Stimulated activated CD4-positive, alpha-beta T cell treated with anti-CD3 and anti-CD28 coated beads, Interleukin-2, amount 100 ng/mL, for 48 hours (primary cell): ENCODE data around the gene CBX3.
A peak's percentile ranks its signal among the peaks of the same experiment; 100 is the strongest.
"Not testable (repeated sequence)": the region's sequence is repeated elsewhere in the genome, so short reads cannot be mapped to it uniquely, and the experiment has no call there.

Experiments used
- DNase-seq, 2 donors: peaks; one replicate each; pipeline ENCODE4 v3.0.0-alpha.2; 2020

The CBX3 gene

DNA sequence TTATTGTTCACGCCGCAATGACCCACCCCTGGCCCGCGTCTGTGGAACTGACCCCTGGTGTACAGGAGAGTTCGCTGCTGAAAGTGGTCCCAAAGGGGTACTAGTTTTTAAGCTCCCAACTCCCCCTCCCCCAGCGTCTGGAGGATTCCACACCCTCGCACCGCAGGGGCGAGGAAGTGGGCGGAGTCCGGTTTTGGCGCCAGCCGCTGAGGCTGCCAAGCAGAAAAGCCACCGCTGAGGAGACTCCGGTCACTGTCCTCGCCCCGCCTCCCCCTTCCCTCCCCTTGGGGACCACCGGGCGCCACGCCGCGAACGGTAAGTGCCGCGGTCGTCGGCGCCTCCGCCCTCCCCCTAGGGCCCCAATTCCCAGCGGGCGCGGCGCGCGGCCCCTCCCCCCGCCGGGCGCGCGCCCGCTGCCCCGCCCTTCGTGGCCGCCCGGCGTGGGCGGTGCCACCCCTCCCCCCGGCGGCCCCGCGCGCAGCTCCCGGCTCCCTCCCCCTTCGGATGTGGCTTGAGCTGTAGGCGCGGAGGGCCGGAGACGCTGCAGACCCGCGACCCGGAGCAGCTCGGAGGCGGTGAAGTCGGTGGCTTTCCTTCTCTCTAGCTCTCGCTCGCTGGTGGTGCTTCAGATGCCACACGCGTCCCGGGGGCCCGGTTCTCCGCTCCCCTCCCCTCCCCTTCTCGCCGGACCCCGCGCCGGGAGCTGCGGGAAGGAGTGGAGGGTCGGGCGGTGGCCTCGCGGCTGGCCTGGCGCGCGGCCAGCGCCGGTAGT lies at the start of gene CBX3:
TSS of gene CBX3 (plus strand) at position 499 of the 772 bp plus-strand sequence. CDS start 1,254 bp downstream, outside the sequence.
- DNase-seq, result peak; percentile 83

DNA sequence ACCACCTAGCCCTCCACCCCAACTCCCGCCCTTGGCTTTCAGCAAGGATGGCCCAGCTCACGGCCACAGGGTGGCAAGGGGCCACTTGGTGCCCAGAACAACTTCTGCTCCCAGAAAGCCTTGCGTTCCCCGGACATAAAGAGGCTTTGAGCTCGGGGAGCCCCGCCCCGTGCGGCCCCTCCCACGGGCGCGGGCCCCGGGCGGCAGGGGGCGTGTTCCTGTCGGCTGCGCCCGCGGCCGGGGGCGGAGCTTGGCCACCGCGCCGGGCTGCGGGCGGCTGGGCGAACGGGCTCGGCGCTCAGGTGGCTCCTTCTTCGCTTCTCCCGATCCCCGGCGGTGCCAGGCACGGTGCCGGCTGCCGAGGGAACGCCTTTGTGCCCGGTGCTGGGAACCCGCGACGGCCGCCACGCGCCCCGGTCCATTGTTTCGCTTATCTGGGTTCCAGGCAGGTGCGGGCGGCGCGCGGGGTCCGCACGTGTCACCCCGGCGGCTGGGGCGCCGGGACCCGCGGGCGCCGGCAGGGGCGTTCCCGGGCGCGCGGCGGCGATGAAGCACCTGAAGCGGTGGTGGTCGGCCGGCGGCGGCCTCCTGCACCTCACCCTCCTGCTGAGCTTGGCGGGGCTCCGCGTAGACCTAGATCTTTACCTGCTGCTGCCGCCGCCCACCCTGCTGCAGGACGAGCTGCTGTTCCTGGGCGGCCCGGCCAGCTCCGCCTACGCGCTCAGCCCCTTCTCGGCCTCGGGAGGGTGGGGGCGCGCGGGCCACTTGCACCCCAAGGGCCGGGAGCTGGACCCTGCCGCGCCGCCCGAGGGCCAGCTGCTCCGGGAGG lies 49.4 kb upstream of the CBX3 start, which contains the start of gene NFE2L3:
TSS of gene NFE2L3 (plus strand) at position 246 of the 829 bp plus-strand sequence. CDS start at position 547, 301 bp downstream.
- DNase-seq, result peak; percentile 74 to 83

DNA sequence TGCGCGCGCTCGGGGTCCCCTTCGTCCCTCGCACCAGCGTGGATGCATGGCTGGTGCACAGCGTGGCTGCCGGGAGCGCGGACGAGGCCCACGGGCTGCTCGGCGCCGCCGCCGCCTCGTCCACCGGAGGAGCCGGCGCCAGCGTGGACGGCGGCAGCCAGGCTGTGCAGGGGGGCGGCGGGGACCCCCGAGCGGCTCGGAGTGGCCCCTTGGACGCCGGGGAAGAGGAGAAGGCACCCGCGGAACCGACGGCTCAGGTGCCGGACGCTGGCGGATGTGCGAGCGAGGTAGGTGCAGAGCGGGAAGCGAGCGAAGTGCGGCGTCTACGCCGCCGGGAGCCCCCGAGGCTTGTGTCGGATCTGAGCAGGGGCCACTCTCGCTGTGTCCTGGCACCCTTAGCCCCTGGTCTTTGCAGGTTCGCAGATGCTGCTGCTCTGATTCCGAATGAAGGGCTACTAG lies 48.7 kb upstream of the CBX3 start:
- DNase-seq, result peak in 1 of 2 donors; percentile 26

DNA sequence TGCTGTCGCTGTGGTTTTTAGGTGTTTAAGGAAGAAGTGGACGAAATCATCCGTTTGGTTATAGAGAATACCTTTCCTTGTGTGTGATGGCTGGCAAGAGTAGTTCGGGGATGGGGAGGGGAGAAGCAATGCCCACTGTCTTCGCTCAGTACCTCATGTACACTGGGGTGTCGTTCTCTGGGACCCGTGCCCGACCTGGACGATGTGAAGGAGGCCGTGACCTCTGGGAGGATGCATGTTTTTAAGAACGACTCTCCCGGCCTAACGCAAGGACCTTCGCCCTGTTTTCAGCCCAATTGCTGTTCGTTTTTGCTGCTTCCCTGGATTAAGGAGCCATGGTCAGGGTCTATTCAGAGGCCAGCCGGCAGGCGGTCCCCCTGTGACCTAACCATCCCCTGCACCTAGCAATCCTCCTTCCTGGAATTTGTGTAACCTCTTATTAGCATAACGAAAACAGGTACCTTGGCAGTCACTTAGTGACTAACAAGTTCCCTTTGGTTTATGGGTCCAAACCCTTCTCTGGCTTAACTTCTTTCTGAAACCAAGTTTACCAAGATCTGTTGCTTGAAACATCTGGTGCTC lies 48.2 kb upstream of the CBX3 start:
- peak in 1 of 2 donors; percentile 24 for DNase-seq

DNA sequence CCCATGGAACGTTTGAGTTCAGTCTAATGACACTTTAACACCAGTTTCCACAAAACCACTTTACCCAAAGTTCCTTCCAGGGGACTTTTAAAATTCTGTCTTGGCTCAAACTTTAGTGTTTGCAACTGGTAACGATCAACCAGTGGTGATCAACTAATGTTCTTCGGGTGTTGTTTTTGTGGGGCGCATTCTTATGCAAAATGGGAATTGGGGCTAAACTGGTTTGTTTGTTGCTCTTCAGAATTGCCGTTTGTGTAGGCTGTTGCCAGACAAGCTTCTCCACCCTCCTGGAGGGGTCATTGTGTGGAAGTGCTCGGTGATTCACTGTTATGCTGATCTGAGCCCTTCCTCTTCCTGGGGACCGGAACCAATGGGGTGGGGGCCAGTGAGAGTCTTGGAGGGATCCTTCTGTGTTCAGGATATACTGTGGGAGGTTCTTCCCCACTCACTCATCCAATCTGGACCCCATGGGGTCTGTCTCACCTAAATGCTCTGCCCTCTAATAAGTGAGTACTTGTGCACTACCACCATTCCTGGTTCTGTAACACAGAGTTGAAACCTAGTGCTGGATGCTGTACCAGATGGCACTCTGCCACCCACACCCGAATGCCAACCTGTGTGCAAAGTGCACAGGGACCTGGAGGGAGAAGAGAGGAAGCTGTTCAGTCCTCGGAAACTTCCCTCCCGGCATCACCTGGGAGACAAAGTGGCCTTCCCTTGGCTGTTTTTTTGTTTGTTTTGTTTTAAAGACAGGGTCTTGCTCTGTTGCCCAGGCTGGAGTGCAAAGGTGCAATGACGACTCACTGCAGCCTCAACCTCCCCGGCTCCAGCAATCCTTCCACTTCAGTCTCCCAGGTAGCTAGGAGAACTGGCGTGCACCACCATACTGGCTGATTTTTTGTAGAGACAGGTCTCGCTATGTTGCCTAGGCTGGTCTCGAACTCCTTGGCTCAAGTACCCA lies 47.4 kb upstream of the CBX3 start:
- DNase-seq, result no peak

DNA sequence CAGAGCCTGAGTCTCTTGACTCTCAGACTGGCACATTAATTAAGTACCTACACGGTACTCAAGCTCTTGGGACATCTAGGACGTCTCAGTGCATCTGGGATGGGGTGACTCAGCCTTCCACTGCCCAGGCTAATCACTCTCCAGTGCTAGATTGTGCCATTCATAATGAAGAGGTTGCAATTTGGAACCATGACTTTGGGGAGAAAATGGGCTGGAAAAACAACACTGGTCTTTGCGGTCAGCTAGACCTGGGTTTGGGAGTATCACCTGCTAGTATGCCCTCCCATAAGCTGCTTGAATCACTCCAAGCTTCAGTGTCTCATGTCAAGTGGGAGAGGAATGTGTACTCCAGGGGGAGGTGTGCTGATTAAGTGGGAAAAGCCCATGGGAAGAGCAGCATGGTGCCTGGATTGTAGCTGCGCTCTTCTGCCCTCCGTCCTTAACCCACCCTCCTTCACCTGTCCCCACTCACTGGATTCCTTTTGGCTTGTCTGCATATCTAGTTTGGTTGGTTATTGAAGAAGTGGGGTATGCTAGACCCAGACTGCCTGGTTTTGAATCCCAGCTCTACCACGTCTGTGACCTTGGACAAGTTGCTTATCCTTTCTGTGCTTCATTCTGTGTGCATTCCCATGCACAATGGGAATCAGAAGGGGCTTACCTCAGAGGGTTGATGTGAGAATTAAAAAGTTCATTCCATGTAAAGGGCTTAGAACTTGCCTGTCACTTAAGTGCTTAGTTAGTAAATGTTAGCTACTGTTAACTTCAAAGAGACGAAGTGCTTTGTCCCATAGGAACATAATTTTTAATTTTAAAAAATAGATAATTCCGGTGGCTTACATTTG lies 45.8 kb upstream of the CBX3 start:
- DNase-seq, result no peak

DNA sequence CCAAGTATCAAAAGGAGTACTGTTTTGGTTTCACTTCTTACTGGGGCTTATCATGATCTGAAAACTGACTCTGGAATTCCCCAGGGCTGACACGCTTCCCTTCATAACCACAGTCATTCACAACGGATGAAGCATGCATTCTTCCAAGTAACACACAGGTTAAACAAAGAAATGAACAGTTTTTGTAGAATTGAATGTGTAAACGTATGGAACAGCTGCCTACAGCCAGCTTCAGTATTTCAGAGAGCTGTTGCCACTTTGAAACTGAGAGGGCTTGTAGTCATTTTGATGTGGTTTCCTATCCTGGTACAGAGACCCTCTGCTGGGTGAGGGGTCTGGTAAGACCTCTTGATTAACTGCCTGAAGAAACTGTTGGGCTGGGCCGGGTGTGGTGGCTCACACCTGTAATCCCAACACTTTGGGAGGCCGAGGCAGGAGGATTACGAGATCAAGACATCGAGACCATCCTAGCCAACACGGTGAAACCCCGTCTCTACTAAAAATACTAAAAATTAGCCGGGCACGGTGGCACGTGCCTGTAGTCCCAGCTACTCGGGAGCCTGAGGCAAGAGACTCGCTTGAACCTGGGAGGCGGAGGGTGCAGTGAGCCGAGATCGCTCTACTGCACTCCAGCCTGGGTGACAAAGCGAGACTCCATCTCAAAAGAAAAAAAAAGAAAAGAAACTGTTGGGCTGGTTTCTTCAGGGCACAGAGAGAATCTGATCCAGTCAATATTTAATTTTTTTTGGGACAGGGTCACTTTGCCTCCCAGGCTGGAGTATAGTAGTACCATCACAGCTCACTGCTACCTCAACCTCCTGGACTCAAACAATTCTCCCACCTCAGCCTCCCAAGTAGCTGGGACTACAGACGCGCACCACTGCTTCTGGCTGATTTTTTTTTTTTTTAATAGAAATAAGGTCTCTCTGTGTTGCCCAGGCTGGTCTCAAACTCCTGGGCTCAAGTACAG lies 44.8 kb upstream of the CBX3 start:
- peak in 1 of 2 donors; percentile 36 for DNase-seq

DNA sequence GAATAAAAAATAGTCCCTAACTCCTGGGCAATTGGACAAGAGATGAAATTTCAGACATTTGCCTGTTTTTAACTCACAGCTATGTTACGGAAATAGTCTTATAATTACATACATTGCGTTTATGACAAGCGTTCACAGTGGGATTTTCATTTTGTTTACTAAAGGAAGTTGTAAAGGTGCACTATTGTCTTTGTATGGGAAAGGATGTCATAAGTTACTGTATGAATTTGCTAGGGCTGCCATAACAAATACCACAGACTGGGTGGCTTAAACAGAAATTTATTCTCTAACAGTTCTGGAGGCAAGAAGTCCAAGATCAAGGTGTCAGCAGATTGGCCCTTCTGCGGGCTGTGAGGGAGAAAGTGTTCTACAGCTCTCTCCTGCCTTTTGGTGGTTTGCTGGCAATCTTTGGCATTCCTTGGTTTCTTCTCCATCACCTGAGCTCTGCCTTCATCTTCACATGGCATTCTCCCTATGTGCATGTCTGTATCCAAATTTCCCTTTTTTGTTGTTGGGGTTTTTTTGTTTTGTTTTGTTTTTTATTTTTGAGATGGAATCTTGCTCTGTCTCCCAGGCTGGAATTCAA lies 43.9 kb upstream of the CBX3 start:
- DNase-seq, result no peak

DNA sequence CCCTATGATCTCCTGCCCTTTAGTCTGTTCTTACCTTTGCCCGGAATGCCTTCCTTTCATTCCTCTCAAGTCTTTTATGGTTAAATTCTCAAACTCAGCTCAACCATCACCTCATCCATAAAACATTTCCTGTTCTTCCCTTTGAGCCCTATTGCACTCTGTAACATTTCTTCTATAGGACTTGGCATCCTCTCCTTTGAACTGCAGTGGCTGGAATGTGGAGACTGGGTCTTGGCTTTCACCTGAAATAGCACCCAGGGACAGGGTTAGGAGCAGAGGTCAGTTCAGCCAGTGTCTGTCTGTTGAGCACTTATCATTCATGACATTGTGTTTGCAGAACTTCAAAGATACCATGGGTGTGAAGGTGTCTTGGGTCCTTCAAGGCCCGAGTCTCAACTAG lies 42.3 kb upstream of the CBX3 start:
- no peak for DNase-seq

DNA sequence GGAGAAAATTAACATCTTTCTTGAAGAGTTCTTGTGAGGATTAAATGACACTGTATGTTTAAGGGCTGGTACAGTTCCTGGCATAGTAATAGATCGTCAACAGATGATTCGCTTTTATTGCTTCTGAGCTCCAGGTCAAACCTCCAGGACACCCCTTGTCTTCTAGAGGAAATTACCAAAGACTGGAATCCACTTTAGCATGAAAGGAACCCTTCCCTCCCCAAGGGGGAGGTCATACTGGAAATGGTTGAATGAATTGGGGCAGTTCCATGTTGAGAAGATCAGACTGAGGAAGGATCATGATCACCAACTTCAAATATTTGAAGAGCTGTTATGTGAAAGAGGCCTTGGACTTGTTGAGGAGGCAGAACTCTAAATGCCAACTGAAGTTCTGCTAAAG lies 40.6 kb upstream of the CBX3 start:
- no peak for DNase-seq

DNA sequence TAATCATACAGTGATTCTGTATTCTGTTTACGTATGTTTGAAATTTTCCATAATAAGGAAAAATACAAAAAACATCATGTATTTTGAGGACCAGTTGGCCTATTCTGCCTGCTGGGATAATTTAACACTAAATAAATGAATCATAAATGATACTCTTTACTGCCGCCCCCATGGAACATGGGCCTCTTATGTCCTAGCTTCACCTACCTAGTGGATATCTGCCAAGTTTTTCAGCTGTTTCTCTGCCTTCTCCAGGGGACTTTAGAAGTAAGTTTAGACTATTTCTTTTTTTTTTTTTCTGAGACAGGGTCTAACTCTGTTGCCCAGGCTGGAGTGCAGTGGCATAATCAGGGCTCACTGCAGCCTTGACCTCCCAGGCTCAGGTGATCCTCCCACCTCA lies 39.1 kb upstream of the CBX3 start:
- no peak for DNase-seq

DNA sequence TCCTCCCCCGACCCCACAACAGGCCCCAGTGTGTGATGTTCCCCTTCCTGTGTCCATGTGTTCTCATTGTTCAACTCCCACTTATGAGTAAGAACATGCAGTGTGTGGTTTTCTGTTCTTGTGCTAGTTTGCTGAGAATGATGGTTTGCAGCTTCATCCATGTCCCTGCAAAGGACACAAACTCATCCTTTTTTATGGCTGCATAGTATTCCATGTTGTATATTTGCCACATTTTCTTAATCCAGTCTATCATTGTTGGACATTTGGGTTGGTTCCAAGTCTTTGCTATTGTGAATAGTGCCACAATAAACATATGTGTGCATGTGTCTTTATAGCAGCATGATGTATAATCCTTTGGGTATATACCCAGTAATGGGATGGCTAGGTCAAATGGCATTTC lies 37.7 kb upstream of the CBX3 start:
- DNase-seq, result not testable (repeated sequence)

DNA sequence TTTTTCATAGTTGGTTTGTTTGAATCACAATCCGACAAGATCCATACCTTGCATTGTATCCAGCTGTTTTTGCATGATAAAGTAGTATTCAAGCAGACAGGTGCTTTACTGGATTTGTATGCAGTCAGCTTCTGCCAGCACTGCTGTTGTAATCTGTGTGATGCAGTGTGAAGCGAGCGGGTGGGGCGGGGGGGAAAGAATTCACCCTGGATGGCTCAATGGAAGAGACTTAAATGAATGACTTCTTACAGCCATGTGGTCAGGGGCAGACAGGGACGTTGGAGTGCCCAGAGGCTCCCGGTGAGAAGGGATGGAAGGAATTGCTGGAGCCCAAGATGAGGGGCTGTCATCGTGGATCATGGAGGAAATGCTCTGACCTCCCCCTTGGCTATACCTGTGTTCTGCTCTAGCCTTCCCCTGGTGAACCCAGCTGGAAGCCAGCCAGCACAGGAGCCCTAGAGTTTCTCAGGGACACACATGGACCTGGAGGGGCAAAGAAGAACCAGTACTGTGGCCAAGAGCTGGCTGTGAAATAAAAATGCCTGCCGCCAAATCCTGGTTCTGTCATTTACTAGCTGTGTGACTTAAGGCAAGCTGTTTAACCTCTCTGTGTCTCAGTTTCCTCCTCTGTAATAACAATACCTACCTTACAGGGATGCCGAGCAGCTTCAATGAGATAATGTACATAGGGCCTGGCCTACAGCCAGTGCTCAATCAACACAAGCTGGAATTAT lies 35.4 kb upstream of the CBX3 start:
- no peak for DNase-seq

DNA sequence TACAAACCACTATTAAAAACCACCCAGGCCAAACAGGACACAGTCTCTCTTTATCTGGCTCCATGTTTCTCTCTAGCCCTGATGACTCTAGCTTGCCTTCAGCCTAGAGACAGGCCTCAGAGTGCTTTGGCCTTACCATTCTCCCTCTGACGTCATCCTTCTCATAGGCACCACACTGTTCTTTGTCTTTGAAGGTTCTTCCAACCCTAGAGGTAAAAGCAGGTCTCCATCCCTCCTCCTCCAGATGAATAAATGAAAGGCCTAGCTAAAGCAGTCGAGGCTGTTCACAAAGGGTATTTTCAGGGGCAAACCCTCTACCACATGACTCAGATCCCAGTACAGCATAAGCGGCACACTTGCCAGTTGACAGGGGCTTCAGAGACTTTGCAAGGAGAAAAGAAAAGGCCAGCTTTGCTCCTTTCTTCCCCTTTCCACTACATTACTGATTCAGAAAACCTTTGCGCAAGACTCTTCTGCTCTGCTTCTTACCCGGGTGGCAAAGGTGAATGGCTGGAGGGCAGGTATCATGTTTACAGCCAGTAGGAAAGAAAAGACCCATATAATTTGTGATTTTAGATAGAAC lies 34.8 kb upstream of the CBX3 start:
- no peak for DNase-seq

DNA sequence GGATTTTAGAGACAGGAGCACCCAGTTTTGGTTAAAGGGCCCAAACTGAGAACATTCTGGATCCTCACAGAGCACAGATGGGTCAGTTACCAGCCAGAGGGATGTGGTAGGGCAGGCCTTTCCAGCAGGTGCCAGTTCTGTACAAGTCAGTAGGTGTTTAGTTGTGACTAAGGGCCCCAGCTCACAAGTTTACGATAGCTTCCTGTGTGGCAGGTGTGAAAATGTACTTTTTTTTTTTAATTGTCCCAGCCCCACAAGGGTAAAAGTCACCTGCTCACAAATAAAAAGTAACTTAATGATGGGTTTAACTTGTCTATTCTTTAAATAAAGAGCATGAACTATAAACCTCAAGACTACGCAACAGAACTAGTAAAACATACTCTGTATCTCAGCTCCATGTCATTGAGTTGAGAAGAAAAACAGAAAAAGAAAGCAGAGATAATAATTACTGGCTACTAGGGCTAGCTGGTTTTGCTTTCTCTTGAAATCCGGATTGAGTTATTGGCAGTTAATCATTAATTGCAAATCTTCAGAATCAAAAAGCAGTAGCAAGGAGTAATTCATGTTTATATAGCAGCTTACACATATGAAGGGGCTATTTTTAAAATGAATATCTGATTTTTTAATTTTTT lies 34.1 kb upstream of the CBX3 start:
- no peak for DNase-seq

DNA sequence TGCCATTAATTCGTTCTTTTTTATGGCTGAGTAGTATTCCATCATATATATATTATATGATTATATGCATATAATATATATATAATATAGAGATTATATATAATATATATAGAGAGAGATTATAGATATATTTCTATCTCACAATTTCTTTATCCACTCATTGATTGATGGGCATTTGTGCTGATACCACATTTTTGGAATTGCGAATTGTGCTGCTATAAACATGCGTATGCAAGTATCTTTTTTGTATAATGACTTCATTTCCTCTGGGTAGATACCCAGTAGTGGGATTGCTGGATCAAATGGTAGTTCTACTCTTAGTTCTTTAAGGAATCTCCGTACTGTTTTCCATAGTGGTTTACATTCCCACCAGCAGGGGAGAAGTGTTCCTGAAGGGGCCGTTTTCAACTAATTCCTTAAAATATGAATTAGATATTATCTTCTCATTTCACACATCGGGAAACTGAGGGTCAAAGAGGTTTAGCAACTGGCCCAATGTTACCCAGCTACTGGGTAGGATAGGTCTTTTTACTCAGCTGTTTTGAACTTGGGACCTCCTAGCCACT lies 33.0 kb upstream of the CBX3 start:
- no peak for DNase-seq

DNA sequence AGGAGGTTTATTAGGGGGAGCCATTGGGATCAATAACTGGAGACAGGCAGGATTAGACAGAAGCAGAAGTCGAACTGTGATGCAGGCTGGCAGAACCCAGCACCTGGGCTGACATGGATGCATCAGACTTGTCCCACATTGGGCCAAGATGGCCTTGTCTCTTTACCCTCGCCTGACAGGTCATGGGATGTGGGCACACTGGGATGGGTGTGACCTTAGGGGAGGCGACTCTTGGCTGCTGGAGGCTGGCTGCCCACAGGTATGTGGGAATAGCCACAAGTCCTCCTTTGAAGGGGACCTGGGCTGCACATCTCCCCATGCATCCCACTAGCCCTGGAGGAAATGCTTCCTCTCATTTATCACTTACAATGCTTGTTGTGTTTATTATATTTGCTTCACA lies 32.3 kb upstream of the CBX3 start:
- no peak for DNase-seq

DNA sequence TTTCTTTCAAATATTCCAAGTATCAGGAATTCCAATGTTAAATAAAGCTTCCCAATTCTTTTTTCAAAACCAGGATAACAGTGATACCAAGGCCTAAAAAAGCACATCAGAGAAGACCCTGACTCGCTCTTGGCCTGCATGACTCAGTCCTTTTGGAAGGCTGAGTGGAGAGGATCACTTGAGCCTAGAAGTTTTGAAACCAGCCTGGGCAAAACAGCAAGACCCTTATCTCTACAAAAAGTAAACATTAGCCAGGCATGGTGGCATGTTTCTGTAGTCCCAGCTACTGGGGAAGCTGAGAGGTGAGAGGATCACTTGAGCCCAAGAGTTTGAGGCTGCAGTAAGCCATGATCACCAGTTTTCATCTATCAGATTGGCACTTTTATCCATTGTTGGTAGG lies 30.9 kb upstream of the CBX3 start:
- DNase-seq, result no peak
